Kidney tubule cell (primary cell): ENCODE data around the gene ZCCHC12.

Experiments used
- DNase-seq: peaks from one replicate; pipeline ENCODE4 v3.0.0-alpha.2; 2018; ENCODE audit warnings: low spot score

Gene ZCCHC12

DNA sequence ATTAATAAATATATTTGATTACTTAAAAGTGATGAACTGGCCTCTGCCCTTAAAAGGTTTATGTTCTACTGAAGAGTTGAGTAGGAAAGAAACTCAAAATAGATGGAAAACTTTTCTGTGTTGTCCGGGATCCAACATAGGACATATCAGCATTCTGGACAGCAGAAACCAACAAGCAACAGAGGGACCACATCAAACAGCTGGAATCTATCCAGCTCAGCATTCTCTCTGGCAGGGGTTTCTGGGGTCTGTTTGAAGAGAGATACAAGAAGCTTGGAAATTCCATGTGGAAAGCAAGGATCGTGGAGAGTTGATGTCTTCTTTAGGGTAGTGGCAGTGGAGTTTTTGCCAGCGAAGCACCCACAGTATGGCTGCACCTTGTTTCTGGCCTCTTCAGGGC, 43.6 kb downstream of the ZCCHC12 start:
- DNase-seq, result no peak

- peak; percentile 74 for DNase-seq
Measured at GRCh38 chrX:118872102-118872566, 48.5 kb downstream of the ZCCHC12 start.
